Right atrium auricular region (tissue), 2 donors: ENCODE results near the gene SYK. TPM values are rescaled to one million over a fixed set of nuclear protein-coding genes. Genes with fewer than 3 reads are reported as not detected.

Experiments
- DNase-seq: peaks from one replicate; pipeline ENCODE4 v3.0.0-alpha.2; 2019; ENCODE audit warnings: low spot score
- H3K27ac ChIP-seq, 2 donors: fragments of 200-600 bp; sonication (generic); 1 replicate in 1 of 2; 2 replicates in 1 of 2; pipeline ENCODE4 v1.5.1; 2016 to 2019
- H3K27me3 ChIP-seq, 2 donors: fragments of 200-600 bp; sonication (generic); one replicate each; pipeline versions ENCODE4 v1.5.1 to v1.6.0; 2017 to 2019
- H3K36me3 ChIP-seq: fragments of 200-600 bp; sonication (generic); one replicate; pipeline ENCODE4 v1.5.1; 2016
- H3K4me1 ChIP-seq, 2 donors: fragments of 200-600 bp; sonication (generic); one replicate each; pipeline versions ENCODE4 v1.5.1 to v1.6.0; 2017 to 2019
- H3K4me3 ChIP-seq, 2 donors: fragments of 200-600 bp; sonication (generic); 1 replicate in 1 of 2; 2 replicates in 1 of 2; pipeline ENCODE4 v1.5.1; 2017 to 2019; ENCODE audit warnings: mild to moderate bottlenecking in 1 of 2, moderate library complexity in 1 of 2
- H3K9me3 ChIP-seq, 2 donors: fragments of 200-600 bp; sonication (generic); one replicate each; pipeline ENCODE4 v1.5.1; 2019
- total RNA-seq, 2 donors: library from RNA; depleted of rRNA; stranded (reverse); fragments of >200 nt; gene quantifications; one replicate each; pipeline ENCODE4 v1.1.0, GENCODE V29; 2016
- TF ChIP-seq, protein P1 (sequence below), 2 donors: fragments of 200-600 bp; sonication (generic); IDR thresholded peaks; one replicate each; pipeline ENCODE4 v1.5.1; 2019; ENCODE audit warnings: antibody characterized with exemption in 2 of 2

SYK gene
- total RNA-seq, 2 donors from 2014 or later, result 3.4 to 6.3 TPM

DNA sequence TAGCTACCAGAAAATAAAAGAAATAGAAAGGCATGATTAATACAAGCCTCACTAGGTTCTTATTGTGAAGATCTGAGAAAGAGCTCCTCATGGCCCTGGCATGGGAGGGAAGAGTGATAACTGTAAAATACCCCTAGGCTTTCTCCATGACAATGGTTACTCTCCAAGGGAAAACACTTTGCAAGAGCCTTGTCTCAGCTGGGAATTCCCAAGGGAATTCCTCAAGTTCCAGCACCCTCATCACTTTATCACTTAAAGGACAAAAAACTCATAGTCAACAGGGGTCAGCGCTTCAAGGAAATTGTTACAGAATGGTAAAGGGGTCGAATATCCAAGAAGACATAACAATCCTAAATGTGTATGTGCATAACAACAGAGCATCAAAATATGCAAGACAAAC, 21.2 kb downstream of the SYK start:
- TF ChIP-seq, protein P1, sequence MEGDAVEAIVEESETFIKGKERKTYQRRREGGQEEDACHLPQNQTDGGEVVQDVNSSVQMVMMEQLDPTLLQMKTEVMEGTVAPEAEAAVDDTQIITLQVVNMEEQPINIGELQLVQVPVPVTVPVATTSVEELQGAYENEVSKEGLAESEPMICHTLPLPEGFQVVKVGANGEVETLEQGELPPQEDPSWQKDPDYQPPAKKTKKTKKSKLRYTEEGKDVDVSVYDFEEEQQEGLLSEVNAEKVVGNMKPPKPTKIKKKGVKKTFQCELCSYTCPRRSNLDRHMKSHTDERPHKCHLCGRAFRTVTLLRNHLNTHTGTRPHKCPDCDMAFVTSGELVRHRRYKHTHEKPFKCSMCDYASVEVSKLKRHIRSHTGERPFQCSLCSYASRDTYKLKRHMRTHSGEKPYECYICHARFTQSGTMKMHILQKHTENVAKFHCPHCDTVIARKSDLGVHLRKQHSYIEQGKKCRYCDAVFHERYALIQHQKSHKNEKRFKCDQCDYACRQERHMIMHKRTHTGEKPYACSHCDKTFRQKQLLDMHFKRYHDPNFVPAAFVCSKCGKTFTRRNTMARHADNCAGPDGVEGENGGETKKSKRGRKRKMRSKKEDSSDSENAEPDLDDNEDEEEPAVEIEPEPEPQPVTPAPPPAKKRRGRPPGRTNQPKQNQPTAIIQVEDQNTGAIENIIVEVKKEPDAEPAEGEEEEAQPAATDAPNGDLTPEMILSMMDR (IDR thresholded peaks at IDR 0.05), result no peak
- H3K36me3 ChIP-seq, result no peaks in the 10 kb centered on the region

DNA sequence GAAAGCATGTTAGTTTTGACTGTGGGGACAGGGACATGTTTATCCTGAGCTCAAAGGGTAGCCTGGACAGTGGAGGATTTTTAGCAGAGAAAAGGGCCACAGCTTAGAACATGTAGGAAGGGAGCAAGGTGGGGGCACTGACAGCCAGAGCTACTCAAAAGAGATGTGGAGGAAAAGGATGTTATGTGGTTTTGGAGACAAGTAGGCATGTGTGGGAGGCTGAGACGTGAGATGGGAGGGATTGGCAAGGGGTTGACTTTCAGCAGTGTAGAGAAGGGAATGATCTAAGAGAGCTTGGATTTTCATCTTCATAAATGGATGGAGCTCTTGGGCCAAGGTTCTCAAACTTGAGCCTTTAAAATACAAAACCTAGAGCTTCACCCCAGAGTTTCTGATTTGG, 24.0 kb downstream of the SYK start:
- DNase-seq, result peak; percentile 2
- Histone ChIP-seq H3K4me1 (no peaks in the 10 kb centered on the region), H3K27ac (no peak overlapping the region), H3K36me3 (no peaks in the 10 kb centered on the region), H3K27me3 (no peaks in the 10 kb centered on the region), H3K4me3 (no peak overlapping the region), H3K9me3 (no peaks in the 10 kb centered on the region)
- TF ChIP-seq, protein P1 (IDR thresholded peaks at IDR 0.05), result no peak

More for the DNA sequence above, 21.2 kb downstream of the SYK start:
- Histone ChIP-seq H3K27me3 (no peaks in the 10 kb centered on the region), H3K4me3 (no peak overlapping the region), H3K4me1 (no peaks in the 10 kb centered on the region), H3K27ac (no peak overlapping the region), H3K9me3 (no peaks in the 10 kb centered on the region)
- DNase-seq, result no peak

DNA sequence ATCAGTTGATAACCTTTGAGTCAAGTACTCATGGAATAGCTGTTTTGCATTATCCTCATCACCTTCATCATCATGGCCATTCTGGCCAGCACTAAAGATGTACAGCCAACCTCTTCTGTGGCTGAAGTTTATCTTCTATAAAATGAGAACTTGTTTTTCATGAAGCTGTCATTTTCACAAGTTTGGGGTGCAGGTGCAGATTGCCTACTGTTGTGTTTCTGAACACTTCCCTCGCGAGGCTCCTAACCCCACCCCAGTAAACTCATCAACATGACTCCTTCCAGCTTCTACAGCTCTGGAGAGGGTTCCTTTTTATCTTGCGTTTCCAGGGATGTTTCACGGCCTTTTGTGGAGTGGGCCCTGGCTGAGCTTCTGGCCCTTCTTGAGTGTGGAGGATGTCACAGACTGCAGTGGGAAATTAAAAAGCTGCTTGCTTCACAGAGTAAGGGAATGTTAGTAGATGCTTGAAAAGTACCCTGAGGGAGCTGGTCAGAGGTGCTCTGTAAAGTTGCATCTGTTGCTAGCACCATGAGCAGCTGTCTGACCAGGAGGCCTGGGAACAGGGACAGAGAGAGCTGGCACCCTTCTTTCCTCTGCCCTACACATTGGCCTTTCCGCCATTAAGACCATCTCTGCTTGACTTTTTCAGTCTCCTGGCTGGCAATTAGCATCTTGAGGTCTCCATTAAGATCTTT, 24.9 kb downstream of the SYK start:
- H3K27ac ChIP-seq, result no peak overlapping the region
- no peaks in the 10 kb centered on the region for H3K9me3 ChIP-seq
- H3K27me3 ChIP-seq, result no peaks in the 10 kb centered on the region
- DNase-seq, result peak; percentile 11
- H3K36me3 ChIP-seq, result no peaks in the 10 kb centered on the region
- H3K4me1 ChIP-seq, result no peaks in the 10 kb centered on the region
- H3K4me3 ChIP-seq, result no peak overlapping the region
- TF ChIP-seq, protein P1 (IDR thresholded peaks at IDR 0.05), result no peak

DNA sequence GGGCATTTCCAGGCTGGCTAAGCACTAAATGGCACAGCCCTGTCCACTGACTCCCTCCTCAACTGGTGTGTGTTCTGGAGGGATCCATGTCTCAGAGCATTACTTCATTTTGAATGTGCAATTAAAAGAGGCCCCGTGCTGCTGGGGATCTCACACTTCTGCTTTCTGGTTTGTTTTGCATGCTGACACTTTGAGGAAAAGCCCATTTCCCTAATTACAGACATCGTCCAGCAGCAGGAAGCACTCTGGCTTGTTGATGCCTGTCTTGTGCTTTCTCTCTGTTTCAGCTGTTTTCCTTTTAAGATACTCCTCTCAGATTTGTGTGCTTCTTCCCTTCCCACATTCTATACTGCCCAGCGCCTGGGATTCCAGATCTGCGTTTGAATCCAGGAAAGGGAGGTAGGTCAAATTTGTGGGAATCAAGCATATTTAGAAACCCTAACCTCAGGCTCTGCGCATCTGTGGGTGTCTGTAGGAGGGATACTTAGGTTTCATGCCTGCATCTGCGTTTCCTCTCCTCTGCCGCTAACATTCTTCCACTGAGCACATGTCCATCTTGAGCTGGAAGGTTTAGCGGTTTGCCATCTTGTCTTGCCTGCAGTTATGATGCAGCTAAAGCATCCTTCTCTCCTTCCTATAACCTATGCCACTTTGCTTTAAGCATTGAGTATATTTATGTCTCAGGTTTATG, 25.7 kb downstream of the SYK start:
- H3K9me3 ChIP-seq, result no peaks in the 10 kb centered on the region
- no peaks in the 10 kb centered on the region for H3K4me1 ChIP-seq
- no peak overlapping the region for H3K4me3 ChIP-seq
- TF ChIP-seq, protein P1 (IDR thresholded peaks at IDR 0.05), result no peak
- H3K27ac ChIP-seq, result no peak overlapping the region
- no peaks in the 10 kb centered on the region for H3K27me3 ChIP-seq
- no peaks in the 10 kb centered on the region for H3K36me3 ChIP-seq
- peak; percentile 58 for DNase-seq

DNA sequence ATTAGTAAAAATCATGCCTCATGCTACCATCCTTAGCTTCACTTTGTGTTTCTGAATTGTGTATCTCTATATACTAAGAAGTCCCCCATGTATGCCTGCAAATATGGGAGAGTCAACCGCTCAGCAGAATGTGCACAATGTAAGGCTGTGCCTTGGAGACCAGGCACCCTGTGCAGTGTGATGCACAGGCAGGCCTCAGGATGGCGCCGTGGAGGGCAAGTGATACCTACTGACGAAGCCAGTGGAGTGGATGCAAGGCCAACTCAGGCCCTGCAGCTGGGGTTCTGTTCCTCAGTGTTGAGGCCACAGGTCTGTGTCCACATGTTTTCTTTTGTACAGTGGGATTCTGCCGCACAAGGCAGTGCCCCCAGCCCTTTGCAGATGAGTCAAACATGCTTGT, 28.4 kb downstream of the SYK start:
- no peak for DNase-seq
- Histone ChIP-seq H3K4me3 (no peak overlapping the region), H3K27me3 (no peaks in the 10 kb centered on the region), H3K27ac (no peak overlapping the region), H3K9me3 (peaks cover 0 to 5% of the 10 kb centered on the region in 2 donors), H3K36me3 (no peaks in the 10 kb centered on the region), H3K4me1 (no peaks in the 10 kb centered on the region)
- TF ChIP-seq, protein P1 (IDR thresholded peaks at IDR 0.05), result no peak
